ENCODE data around the gene CDH18. TPM values are rescaled to one million over a fixed set of nuclear protein-coding genes. Genes with fewer than 3 reads are reported as not detected.

CDH18 gene
- total RNA-seq, 3 donors from 2014 or later = 0.76 TPM; not detected in 2

DNA sequence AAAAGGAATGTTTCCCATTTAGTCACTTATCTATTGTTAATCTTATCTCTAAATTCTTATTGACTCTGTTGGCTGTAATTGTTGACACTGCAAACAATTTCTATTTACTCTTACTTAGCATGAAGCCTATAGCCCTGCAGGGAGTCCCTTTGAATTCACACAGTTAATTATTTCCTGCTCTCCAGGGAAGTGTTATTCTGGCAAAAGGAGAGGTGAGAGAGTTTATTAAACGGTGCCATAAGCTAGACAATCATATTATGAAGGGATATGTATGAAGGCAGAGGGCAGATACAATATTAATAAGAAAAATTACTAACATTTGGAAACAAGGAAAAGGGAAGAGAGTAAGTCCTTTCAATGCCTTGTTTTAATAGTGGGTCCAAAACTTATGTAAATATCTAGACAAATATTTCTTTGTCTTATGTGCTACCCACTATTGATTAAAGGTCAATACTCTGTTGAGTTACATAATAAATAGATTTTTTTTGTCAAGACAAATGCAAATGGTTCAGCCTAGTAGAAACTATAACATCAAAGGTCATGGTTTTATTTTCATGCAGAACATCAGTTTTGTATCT is 107.1 kb downstream of the CDH18 start:
- no peaks in the 10 kb centered on the region for H3K4me1 ChIP-seq (ENCODE audit: low read depth)
- no peaks in the 10 kb centered on the region for H3K9me3 ChIP-seq
- no peak overlapping the region for H3K4me3 ChIP-seq
- DNase-seq = no peak
- no peak for ATAC-seq
- no peaks in the 10 kb centered on the region for H3K36me3 ChIP-seq (ENCODE audit: low read depth)
- TF ChIP-seq, protein P1, sequence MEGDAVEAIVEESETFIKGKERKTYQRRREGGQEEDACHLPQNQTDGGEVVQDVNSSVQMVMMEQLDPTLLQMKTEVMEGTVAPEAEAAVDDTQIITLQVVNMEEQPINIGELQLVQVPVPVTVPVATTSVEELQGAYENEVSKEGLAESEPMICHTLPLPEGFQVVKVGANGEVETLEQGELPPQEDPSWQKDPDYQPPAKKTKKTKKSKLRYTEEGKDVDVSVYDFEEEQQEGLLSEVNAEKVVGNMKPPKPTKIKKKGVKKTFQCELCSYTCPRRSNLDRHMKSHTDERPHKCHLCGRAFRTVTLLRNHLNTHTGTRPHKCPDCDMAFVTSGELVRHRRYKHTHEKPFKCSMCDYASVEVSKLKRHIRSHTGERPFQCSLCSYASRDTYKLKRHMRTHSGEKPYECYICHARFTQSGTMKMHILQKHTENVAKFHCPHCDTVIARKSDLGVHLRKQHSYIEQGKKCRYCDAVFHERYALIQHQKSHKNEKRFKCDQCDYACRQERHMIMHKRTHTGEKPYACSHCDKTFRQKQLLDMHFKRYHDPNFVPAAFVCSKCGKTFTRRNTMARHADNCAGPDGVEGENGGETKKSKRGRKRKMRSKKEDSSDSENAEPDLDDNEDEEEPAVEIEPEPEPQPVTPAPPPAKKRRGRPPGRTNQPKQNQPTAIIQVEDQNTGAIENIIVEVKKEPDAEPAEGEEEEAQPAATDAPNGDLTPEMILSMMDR (IDR thresholded peaks at IDR 0.05) = no peak
- intact Hi-C loops (cut with DNase I, micrococcal nuclease) = no loop called here

DNA sequence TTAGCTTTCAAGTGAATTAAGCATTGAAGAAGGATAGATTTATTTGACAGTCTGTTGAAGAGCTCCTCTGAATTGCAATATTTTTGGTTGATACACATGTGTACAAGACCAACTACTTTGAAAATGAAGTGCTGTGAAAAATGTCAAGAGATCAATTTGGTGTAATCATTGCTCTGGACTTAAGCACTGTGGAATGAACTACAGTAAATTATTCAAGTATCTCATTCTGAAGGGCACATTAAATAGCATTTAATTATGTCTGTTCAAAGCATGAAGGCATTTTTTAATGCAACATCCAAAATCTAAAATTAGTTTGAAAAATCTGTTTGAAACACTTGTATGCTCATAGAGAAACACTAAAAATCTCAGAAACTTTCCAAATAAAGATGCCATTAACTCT is 107.5 kb downstream of the CDH18 start:
- intact Hi-C loops (cut with DNase I, micrococcal nuclease) = no loop called here
- Histone ChIP-seq H3K36me3 (ENCODE audit: low read depth) (no peaks in the 10 kb centered on the region), H3K4me1 (ENCODE audit: low read depth) (no peaks in the 10 kb centered on the region), H3K4me3 (no peak overlapping the region), H3K9me3 (no peaks in the 10 kb centered on the region)
- ATAC-seq = no peak
- TF ChIP-seq, protein P1 (IDR thresholded peaks at IDR 0.05) = no peak
- DNase-seq = no peak

GRCh38 chr5:19874811-19875210 is 113.2 kb downstream of the CDH18 start:
- DNase-seq = no peak
- peaks cover 7% of the 10 kb centered on the region for H3K9me3 ChIP-seq
- no peak overlapping the region for H3K4me3 ChIP-seq
- ATAC-seq = no peak
- intact Hi-C loops (cut with DNase I, micrococcal nuclease) = no loop called here
- no peaks in the 10 kb centered on the region for H3K36me3 ChIP-seq (ENCODE audit: low read depth)
- no peaks in the 10 kb centered on the region for H3K4me1 ChIP-seq (ENCODE audit: low read depth)
- TF ChIP-seq, protein P1 (IDR thresholded peaks at IDR 0.05) = no peak

- intact Hi-C loops (cut with DNase I, micrococcal nuclease) = no loop called here
- H3K36me3 ChIP-seq (ENCODE audit: low read depth) = no peaks in the 10 kb centered on the region
- ATAC-seq = no peak
- H3K4me1 ChIP-seq (ENCODE audit: low read depth) = no peaks in the 10 kb centered on the region
- TF ChIP-seq, protein P1 (IDR thresholded peaks at IDR 0.05) = no peak
- no peak for DNase-seq
- peaks cover 3% of the 10 kb centered on the region for H3K9me3 ChIP-seq
- no peak overlapping the region for H3K4me3 ChIP-seq
Measured at GRCh38 chr5:19866090-19866450, 121.9 kb downstream of the CDH18 start.

DNA sequence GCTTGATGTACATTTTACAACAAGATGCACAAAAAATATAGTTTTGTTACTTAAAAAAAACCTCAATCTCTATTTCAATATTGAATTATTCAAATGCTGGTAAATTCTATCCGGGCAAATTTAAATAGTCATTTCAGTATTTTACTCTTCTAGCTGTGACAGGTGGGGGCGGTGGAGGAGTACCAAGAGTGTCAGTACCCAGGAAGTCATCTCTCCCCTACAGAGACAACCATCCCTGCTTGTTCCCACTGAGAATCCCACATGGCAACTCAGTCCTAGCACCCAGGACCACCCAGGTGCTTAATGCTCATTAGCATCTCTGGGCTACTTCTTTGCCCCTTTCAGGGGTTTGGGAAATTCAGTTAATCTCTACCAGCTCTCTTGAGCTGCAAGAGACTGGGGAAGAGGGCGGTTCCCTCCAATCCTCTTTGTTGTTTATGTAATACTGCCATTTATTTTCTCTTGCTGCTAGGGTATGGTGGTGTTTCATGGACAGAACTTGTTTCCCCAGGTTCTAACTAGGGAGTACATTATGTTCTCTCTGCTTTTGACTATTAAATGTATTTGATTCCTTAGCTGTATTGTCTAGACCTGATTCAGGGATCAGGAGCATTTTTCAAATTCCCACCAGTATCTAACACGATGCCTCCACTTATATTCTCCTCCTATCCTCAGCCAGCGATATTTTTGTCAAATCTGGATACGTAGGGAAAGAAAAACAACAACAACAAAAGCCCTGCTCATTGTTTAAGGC is 122.5 kb downstream of the CDH18 start:
- intact Hi-C loops (cut with DNase I, micrococcal nuclease) = no loop called here
- ATAC-seq (no peak), DNase-seq (no peak)
- Histone ChIP-seq H3K9me3 (peaks cover 3% of the 10 kb centered on the region), H3K4me3 (no peak overlapping the region), H3K4me1 (ENCODE audit: low read depth) (no peaks in the 10 kb centered on the region), H3K36me3 (ENCODE audit: low read depth) (no peaks in the 10 kb centered on the region)
- TF ChIP-seq, protein P1 (IDR thresholded peaks at IDR 0.05) = no peak
